CD4-positive, alpha-beta T cell treated with Interleukin-2 at 100 ng/mL for 4 hours (primary cell): Measurements from ENCODE around the gene LGALS4.
A peak's percentile ranks its signal among the peaks of the same experiment; 100 is the strongest.
"Not testable (repeated sequence)": the region's sequence is repeated elsewhere in the genome, so short reads cannot be mapped to it uniquely, and the experiment has no call there.

ENCODE experiments used
- DNase-seq: peaks from one replicate; pipeline ENCODE4 v3.0.0-alpha.2; 2020; ENCODE audit warnings: low spot score

LGALS4 gene

GRCh38 chr19:38842439-38843174, 29.9 kb upstream of the LGALS4 start:
- DNase-seq: peak; percentile 83

- DNase-seq: peak; percentile 65
Observed at GRCh38 chr19:38841787-38842438, 29.2 kb upstream of the LGALS4 start.

- DNase-seq: no peak
Observed at GRCh38 chr19:38841180-38841766, 28.5 kb upstream of the LGALS4 start.

GRCh38 chr19:38840583-38840968, 27.8 kb upstream of the LGALS4 start:
- no peak for DNase-seq

- DNase-seq: no peak
Observed at GRCh38 chr19:38839816-38840582, 27.3 kb upstream of the LGALS4 start.

- DNase-seq: no peak
Observed at GRCh38 chr19:38838986-38839761, 26.4 kb upstream of the LGALS4 start.

GRCh38 chr19:38838208-38838985, 25.7 kb upstream of the LGALS4 start:
- DNase-seq: peak; percentile 53

- no peak for DNase-seq
Observed at GRCh38 chr19:38837656-38838121, 24.9 kb upstream of the LGALS4 start.

GRCh38 chr19:38836983-38837626, 24.4 kb upstream of the LGALS4 start:
- DNase-seq: no peak

- DNase-seq: no peak
Observed at GRCh38 chr19:38836159-38836982, 23.6 kb upstream of the LGALS4 start.

- DNase-seq: no peak
Observed at GRCh38 chr19:38834590-38834989, 21.8 kb upstream of the LGALS4 start.

GRCh38 chr19:38834104-38834490, 21.4 kb upstream of the LGALS4 start:
- no peak for DNase-seq

GRCh38 chr19:38833092-38833425, 20.3 kb upstream of the LGALS4 start:
- DNase-seq: no peak

- no peak for DNase-seq
Observed at GRCh38 chr19:38831142-38831605, 18.4 kb upstream of the LGALS4 start.

GRCh38 chr19:38830039-38830733, 17.4 kb upstream of the LGALS4 start:
- DNase-seq: no peak

GRCh38 chr19:38829203-38829602, 16.5 kb upstream of the LGALS4 start:
- not testable (repeated sequence) for DNase-seq

- DNase-seq: no peak
Observed at GRCh38 chr19:38826856-38827551, 14.3 kb upstream of the LGALS4 start.

GRCh38 chr19:38825936-38826335, 13.2 kb upstream of the LGALS4 start:
- not testable (repeated sequence) for DNase-seq
